HepG2 (cell line): ENCODE measurements around the gene CD93. TPM values are rescaled to one million over a fixed set of nuclear protein-coding genes. Genes with fewer than 3 reads are reported as not detected.

ENCODE experiments used
- ATAC-seq: fragments of 200-7000 bp; cut with Tn5 transposase; 3 replicates; pipeline ENCODE4 v1.9.1; 2020; ENCODE audit warnings: mild to moderate bottlenecking, moderate library complexity
- BruUV-seq: library from RNA; stranded (reverse); fragments of 400-500 nt; replicated peaks from 2 replicates; lab custom pipeline; 2021; lab: Mats Ljungman, UMichigan
- CTCF ChIA-PET: fragments of 300-600 bp; formaldehyde crosslinking; extraction: SDS; loops from one replicate; lab custom pipeline; 2021; ENCODE audit warnings: low total read pairs, inconsistent platforms, low intra/inter-chr PET ratio; lab: Yijun Ruan, JAX
- POLR2A ChIA-PET: fragments of 350-600 bp; sonication (Branson Sonifier 250); formaldehyde crosslinking; loops from one replicate; lab custom pipeline; 2020; ENCODE audit warnings: antibody characterized with exemption, inconsistent platforms; lab: Yijun Ruan, JAX
- DNase-seq: peaks from one replicate; pipeline ENCODE4 v3.0.0-alpha.2; 2015; ENCODE audit warnings: low spot score
- FAIRE-seq: peaks from 3 replicates; lab custom pipeline; 2011; peaks lifted over from hg19 to GRCh38; lab: Jason Lieb, UNC
- H2AFZ ChIP-seq: one replicate; pipeline ENCODE4 v1.6.1; 2011; ENCODE audit warnings: low read length, inconsistent platforms
- H3K27ac ChIP-seq: fragments of 300-600 bp; 3 replicates; pipeline ENCODE4 v1.8.0; 2011; ENCODE audit warnings: mixed run types, mild to moderate bottlenecking, mixed read lengths, low read length, inconsistent platforms; ENCODE audit not compliant: insufficient read depth; ENCODE audit errors: extremely low read length
- H3K27me3 ChIP-seq, 2 experiments: fragments of 200-600 bp in 1 of 2; 2 replicates in 1 of 2; 3 replicates in 1 of 2; pipeline versions ENCODE4 v1.6.0 to v1.8.0; 2011; ENCODE audit warnings: low read length in 2 of 2, mild to moderate bottlenecking in 2 of 2, moderate library complexity in 2 of 2, inconsistent platforms in 1 of 2; ENCODE audit not compliant: insufficient read depth in 2 of 2, control insufficient read depth in 1 of 2
- H3K36me3 ChIP-seq, 2 experiments: fragments of 200-600 bp in 1 of 2; replicated peaks in 1 of 2; 2 replicates in 1 of 2; 3 replicates in 1 of 2; pipeline versions ENCODE4 v1.5.1 to v1.8.0; 2011; ENCODE audit warnings: low read length in 2 of 2, inconsistent platforms in 1 of 2; ENCODE audit not compliant: insufficient read depth in 2 of 2, control insufficient read depth in 1 of 2
- H3K4me1 ChIP-seq: 2 replicates; pipeline ENCODE4 v1.5.1; 2012; ENCODE audit warnings: low read length, inconsistent platforms; ENCODE audit not compliant: insufficient read depth
- H3K4me2 ChIP-seq: 2 replicates; pipeline ENCODE4 v1.6.0; 2011; ENCODE audit warnings: low read depth, low read length, inconsistent platforms
- H3K4me3 ChIP-seq, 3 experiments: fragments of 200-600 bp in 1 of 3; sonication (generic), shearing (Covaris generic) in 1 of 3; replicated peaks in 1 of 3; 2 replicates each; pipeline ENCODE4 v1.5.1; 2011 to 2016; ENCODE audit warnings: low read length in 3 of 3, inconsistent platforms in 2 of 3, low read depth in 2 of 3, mild to moderate bottlenecking in 2 of 3, control low read depth in 1 of 3, mixed read lengths in 1 of 3; ENCODE audit not compliant: insufficient read depth in 1 of 3
- H3K79me2 ChIP-seq: one replicate; pipeline ENCODE4 v1.6.1; 2011; ENCODE audit warnings: low read length, inconsistent platforms; ENCODE audit not compliant: insufficient read depth
- H3K9ac ChIP-seq: 2 replicates; pipeline ENCODE4 v1.6.0; 2011; ENCODE audit warnings: mild to moderate bottlenecking, low read depth, low read length, inconsistent platforms; ENCODE audit not compliant: insufficient read depth
- H3K9me3 ChIP-seq: 2 replicates; pipeline ENCODE4 v1.5.1; 2012; ENCODE audit warnings: mild to moderate bottlenecking, low read length
- H4K20me1 ChIP-seq: 2 replicates; pipeline ENCODE4 v1.6.0; 2011; ENCODE audit warnings: inconsistent platforms, mild to moderate bottlenecking, low read length, moderate library complexity; ENCODE audit not compliant: insufficient read depth
- CBFB ChIP-seq: sonication (generic); formaldehyde crosslinking; IDR thresholded peaks from 2 replicates; pipeline ENCODE4 v1.4.0; 2020; ENCODE audit warnings: missing genetic modification reagents
- GABPA ChIP-seq, 2 experiments: IDR thresholded peaks; 2 replicates each; pipeline ENCODE4 v1.6.1; 2011 to 2016; ENCODE audit warnings: low read depth in 2 of 2, low read length in 1 of 2, missing biosample characterization in 1 of 2, missing genetic modification characterization in 1 of 2
- KAT7 ChIP-seq: IDR thresholded peaks from 2 replicates; pipeline ENCODE4 v1.6.1; 2018; ENCODE audit warnings: borderline replicate concordance, missing compliant biosample characterization
- NFKB2 ChIP-seq: sonication (generic); formaldehyde crosslinking; IDR thresholded peaks from 2 replicates; pipeline ENCODE4 v1.4.0; 2020; ENCODE audit warnings: missing genetic modification reagents, borderline replicate concordance
- POLR2A ChIP-seq, 2 experiments: IDR thresholded peaks; 2 replicates each; pipeline ENCODE4 v1.6.1; 2011; ENCODE audit warnings: low read depth in 2 of 2, low read length in 2 of 2, mild to moderate bottlenecking in 1 of 2, moderate library complexity in 1 of 2; ENCODE audit not compliant: insufficient read depth in 1 of 2
- SOX6 ChIP-seq, 2 experiments: fragments of 450-650 bp in 1 of 2; sonication (generic) in 1 of 2; formaldehyde crosslinking in 1 of 2; IDR thresholded peaks; 2 replicates each; pipeline versions ENCODE4 v1.4.0 to v1.6.1; 2017 to 2020; ENCODE audit warnings: antibody characterized with exemption in 1 of 2, mild to moderate bottlenecking in 1 of 2, missing genetic modification reagents in 1 of 2
- SSRP1 ChIP-seq: IDR thresholded peaks from 2 replicates; pipeline ENCODE4 v1.6.1; 2016; ENCODE audit warnings: control low read depth
- ZNF205 ChIP-seq: IDR thresholded peaks from 2 replicates; pipeline ENCODE4 v1.6.1; 2018; ENCODE audit warnings: missing biosample characterization, missing genetic modification reagents
- ZNF530 ChIP-seq: sonication (generic); formaldehyde crosslinking; IDR thresholded peaks from 2 replicates; pipeline ENCODE4 v1.5.0; 2020; ENCODE audit warnings: low read depth, mild to moderate bottlenecking, missing genetic modification reagents
- ZNF549 ChIP-seq: sonication (generic); formaldehyde crosslinking; IDR thresholded peaks from 2 replicates; pipeline ENCODE4 v1.5.0; 2020; ENCODE audit warnings: missing genetic modification reagents
- WGBS: methylation state at CpG from one replicate; pipeline ENCODE4 v1.1.6; 2017; ENCODE audit warnings: low lambda C conversion rate; 5-methylcytosine and 5-hydroxymethylcytosine counted together
- in situ Hi-C: cut with HindIII; loops from 2 replicates; pipeline ENCODE4 v1.10.0; 2017; ENCODE audit warnings: low pct_unique_long_range_greater_than_20kb; ENCODE audit not compliant: extremely low pct_ligation_motif_present
- intact Hi-C: fragments of 100-400 bp; cut with micrococcal nuclease; formaldehyde crosslinking; loops from one replicate; pipeline ENCODE4 v1.10.0; 2022; ENCODE audit not compliant: unreplicated experiment
- polyA plus RNA-seq, 8 experiments: library from polyadenylated mRNA; depleted of rRNA in 3 of 8; stranded (reverse) in 7 of 8; unstranded in 1 of 8; fragments of >200 nt; fragmentation: Illumina TruSeq in 4 of 8; extraction: Trizol in 4 of 8; gene quantifications; 2 replicates each; pipeline versions ENCODE4 v1.2.1 to v1.2.3, GENCODE V29; 2011 to 2016; ENCODE audit warnings: low read depth in 4 of 8, missing spikeins in 1 of 8, mixed read lengths in 1 of 8; ENCODE audit not compliant: insufficient read depth in 1 of 8
- total RNA-seq, 5 experiments: library from RNA; depleted of rRNA; stranded (reverse); fragments of >200 nt; fragmentation: Illumina TruSeq; extraction: Trizol; gene quantifications; 2 replicates each; pipeline ENCODE4 v1.2.3, GENCODE V29; 2016; ENCODE audit warnings: low read depth in 1 of 5
- TF ChIP-seq, protein P1 (sequence below): IDR thresholded peaks from 2 replicates; pipeline ENCODE4 v1.6.1; 2016; ENCODE audit warnings: low read depth, borderline replicate concordance
- TF ChIP-seq, protein P2 (sequence below): conservative IDR thresholded peaks from 2 replicates; pipeline ENCODE4 v1.6.1; 2018; ENCODE audit warnings: missing genetic modification reagents

The CD93 gene
- total and polyA plus RNA-seq, 2 of the 13 experiments (the other 11 are each of a cell fraction or from before 2014, with no cell fraction given): not detected

DNA sequence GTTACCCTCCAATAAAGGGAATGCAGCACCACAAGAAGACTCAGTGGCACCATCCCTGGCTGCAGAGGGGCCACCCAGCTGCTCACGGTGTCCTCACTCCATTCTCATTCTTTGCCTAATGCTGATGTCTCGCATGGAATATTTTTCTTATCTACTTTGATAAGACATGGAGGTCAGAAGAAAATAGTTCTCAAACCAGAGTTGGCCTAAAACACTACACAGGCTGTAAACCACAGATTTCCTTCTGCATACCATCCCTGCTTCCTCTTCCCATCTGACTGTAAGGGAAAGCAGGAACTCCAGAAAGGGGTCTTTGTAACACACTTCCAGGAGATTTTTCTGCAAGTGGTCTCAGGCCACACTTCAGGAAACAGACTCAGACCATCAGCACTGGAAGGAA lies 43.1 kb upstream of the CD93 start:
- TF ChIP-seq CBFB: no peak
- TF ChIP-seq ZNF549 (CRISPR knock-in tag): no peak
- no peak for TF ChIP-seq POLR2A (IDR thresholded peaks at IDR 0.05; ENCODE audit: insufficient read depth in 1 of 2, low read depth in 2 of 2, low read length in 2 of 2)
- TF ChIP-seq KAT7 (CRISPR knock-in tag): no peak
- TF ChIP-seq ZNF205: no peak
- no peak for TF ChIP-seq GABPA (IDR thresholded peaks at IDR 0.05; ENCODE audit: low read depth, low read length)
- TF ChIP-seq GABPA (CRISPR knock-in tag; IDR thresholded peaks at IDR 0.05; ENCODE audit: low read depth): no peak
- TF ChIP-seq SSRP1 (CRISPR knock-in tag): no peak
- no peak for TF ChIP-seq ZNF530 (CRISPR knock-in tag)
- TF ChIP-seq NFKB2 (CRISPR knock-in tag): no peak
- TF ChIP-seq, protein P1, sequence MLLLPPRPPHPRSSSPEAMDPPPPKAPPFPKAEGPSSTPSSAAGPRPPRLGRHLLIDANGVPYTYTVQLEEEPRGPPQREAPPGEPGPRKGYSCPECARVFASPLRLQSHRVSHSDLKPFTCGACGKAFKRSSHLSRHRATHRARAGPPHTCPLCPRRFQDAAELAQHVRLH (CRISPR knock-in tag): no peak
- TF ChIP-seq, protein P2, sequence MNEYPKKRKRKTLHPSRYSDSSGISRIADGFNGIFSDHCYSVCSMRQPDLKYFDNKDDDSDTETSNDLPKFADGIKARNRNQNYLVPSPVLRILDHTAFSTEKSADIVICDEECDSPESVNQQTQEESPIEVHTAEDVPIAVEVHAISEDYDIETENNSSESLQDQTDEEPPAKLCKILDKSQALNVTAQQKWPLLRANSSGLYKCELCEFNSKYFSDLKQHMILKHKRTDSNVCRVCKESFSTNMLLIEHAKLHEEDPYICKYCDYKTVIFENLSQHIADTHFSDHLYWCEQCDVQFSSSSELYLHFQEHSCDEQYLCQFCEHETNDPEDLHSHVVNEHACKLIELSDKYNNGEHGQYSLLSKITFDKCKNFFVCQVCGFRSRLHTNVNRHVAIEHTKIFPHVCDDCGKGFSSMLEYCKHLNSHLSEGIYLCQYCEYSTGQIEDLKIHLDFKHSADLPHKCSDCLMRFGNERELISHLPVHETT: no peak
- TF ChIP-seq SOX6 (IDR thresholded peaks at IDR 0.05): no peak
- TF ChIP-seq SOX6 (CRISPR knock-in tag; IDR thresholded peaks at IDR 0.05): no peak
- ATAC-seq (no peak), DNase-seq (no peak), FAIRE-seq (no peak)
- 35% methylated on average over 2 of the region's 2 CpGs for WGBS
- ChIA-PET POLR2A (no interaction called here), CTCF (no interaction called here)
- Histone ChIP-seq H3K4me1 (no peaks in the 10 kb centered on the region), H3K27me3 (peaks cover 0 to 2% of the 10 kb centered on the region in 2 experiments; a peak in 1 of 5 replicates), H3K36me3 (no peaks in the 10 kb centered on the region), H3K9me3 (no peaks in the 10 kb centered on the region), H3K27ac (no peak overlapping the region), H3K4me3 (no peak overlapping the region), H3K4me2 (no peak overlapping the region), H3K79me2 (no peaks in the 10 kb centered on the region), H4K20me1 (no peaks in the 10 kb centered on the region), H3K9ac (no peak overlapping the region), H2AFZ (no peak overlapping the region)
- in situ Hi-C loops (no loop called here), intact Hi-C loops (no loop called here)
- BruUV-seq: no TSS peak
